T-helper 1 cell treated with Interleukin-12 subunit alpha and Interleukin-12 subunit beta and Interleukin-4 antibody, amounts not matched to agents 30 ng/mL and 1 ng/mL, for 36 hours (primary cell): ENCODE data around the gene TNIK. TPM values are rescaled to one million over a fixed set of nuclear protein-coding genes. Genes with fewer than 3 reads are reported as not detected.

Experiments used
- intact Hi-C: fragments of 100-400 bp; cut with micrococcal nuclease; formaldehyde crosslinking; loops from one replicate; pipeline ENCODE4 v1.15.1; 2024
- total RNA-seq: library from RNA; stranded (reverse); gene quantifications from 2 replicates; pipeline ENCODE4 v1.2.3, GENCODE V29; 2022

The TNIK gene
- total RNA-seq, 1 donor from 2014 or later, result 51.5 TPM

- intact Hi-C loops, result no loop called here
Observed at GRCh38 chr3:171059978-171060377, 400.2 kb downstream of the TNIK start.

DNA sequence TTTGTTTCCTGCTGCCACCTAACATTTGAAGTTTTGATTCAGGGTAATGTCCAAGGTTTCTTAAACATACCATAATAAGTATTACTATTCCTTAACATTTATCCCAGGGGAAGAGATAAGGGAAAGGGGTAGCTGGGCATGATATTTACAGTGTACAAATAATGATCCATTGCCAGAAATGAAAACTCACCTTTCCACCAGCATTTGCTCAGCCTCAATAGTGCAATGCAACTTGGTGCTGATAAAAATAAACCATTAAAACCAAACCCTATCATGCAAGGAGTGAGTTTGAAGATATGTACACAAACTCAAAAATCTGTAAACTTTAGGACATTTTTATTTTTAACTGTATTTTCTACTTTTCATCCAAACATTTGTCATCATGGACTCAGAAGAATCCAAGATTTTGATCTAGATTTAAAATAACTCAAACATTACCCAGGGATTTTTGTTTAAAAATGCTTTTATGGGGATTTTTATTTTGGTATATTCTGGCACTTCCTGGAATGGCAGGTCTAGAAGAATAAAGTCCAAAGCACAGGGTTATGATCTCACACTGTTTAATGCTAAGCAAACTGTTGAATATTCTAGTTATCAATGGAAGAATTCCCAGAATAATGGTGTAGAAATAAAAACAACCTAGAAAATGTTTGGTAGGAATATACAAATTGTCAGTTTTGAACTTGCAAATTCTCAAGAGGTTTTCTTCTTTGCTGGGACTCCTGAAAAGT, 401.2 kb downstream of the TNIK start:
- intact Hi-C loops, result no loop called here

- intact Hi-C loops, result no loop called here
Observed at GRCh38 chr3:171058058-171058457, 402.1 kb downstream of the TNIK start.

DNA sequence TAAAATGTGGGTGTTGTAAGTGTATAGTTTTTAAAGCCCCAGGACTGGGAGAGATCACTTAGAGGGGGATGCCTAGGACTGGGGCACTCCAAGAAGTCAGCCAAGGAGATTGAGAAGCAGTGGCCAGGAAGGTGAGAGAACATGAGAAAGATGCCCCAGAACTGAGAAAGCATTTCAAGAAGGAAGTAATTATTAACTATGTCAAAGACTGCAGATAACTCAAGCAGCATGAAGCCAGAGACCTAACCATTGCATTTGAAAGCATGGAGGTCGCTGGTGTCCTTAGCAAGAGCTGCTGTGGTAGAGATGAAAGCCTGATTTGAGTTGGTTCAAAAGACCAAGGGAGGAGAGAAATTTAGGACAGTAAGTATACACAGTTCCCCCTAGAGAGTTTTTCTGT, 403.1 kb downstream of the TNIK start:
- intact Hi-C loops, result no loop called here

DNA sequence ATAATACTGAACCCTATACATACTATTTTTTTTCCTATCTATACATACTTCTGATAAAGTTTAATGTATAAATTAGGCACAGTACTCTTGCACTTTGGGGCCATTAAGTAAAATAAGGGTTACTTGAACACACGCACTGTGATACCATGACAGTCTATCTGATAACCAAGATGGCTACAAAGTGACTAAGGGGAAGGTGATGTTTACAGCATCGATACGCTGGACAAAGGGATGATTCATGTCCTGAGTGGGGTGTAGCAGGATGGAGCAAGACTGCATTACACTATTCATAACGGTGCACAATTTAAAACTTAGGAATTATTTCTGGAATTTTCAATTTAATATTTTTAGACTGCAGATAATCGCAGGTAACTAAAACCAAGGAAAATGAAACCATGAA, 403.7 kb downstream of the TNIK start:
- intact Hi-C loops, result no loop called here

DNA sequence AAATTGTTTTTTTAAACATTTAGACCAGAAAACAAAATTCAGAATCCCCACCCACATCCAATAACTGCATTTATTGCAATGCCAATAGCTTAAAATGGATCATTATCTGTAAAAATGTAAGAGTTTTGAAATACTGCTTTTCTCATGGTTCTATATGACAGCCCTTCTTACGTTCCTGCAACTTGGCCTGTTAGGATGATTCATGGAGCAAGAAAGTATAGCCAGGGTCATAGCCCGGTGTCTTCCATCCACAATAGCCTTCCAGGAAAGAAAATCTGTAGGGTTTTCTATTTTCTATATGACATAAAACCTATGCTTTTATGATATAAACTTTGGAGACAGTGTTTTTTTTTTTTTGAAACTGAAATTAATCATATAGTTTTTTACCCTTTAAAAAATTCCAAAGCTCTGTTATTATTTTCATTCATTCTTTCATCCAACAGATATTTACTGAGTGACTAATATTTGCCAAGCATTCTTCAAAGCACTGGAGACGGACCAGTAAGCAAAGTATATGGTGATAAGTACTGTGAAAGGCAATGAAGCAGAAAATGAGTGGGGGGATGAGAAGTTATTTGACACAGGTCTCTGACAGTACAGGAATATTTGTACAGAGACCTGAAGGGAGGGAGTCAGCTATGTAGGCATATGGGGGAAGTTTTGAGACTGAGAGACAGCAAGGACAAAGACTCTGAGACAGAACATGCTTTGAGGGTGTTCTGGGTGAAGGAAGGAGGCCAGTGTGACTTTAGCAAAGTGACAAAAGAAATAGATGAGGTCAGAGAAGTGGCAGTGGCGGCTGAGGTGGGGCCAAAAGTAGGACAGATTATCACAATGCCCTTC, 404.6 kb downstream of the TNIK start:
- intact Hi-C loops, result no loop called here

DNA sequence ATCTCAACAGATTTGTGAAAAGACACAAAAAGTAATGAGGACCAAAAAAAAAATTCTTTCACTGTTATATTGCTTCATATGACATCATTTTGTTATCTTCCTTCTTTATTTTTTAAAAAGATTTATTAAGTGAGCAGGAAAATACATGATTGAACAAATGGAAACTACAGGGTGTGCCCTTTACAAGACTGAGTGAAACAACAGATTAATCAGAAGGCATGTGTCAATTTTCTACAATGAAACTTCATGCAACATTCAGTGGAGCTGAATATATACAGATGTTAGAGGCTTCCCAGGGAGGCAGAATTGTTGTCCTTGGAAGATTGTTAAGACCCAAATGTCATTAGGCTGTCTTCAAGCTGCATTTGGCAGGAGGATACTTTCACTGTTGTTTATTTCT, 405.3 kb downstream of the TNIK start:
- intact Hi-C loops, result loop anchor here (5.0 kb wide), 1 partner anchor 777 kb away; no protein-coding TSS in a partner anchor

- intact Hi-C loops, result loop anchor here (5.0 kb wide), 1 partner anchor 778 kb away; no protein-coding TSS in a partner anchor
Observed at GRCh38 chr3:171054231-171054630, 406.0 kb downstream of the TNIK start.

GRCh38 chr3:171049861-171050444, 410.3 kb downstream of the TNIK start:
- intact Hi-C loops, result loop anchor here (1.0 to 5.0 kb wide), 3 partner anchors 516 to 782 kb away; no protein-coding TSS in a partner anchor

GRCh38 chr3:171046760-171047159, 413.4 kb downstream of the TNIK start:
- intact Hi-C loops, result no loop called here

DNA sequence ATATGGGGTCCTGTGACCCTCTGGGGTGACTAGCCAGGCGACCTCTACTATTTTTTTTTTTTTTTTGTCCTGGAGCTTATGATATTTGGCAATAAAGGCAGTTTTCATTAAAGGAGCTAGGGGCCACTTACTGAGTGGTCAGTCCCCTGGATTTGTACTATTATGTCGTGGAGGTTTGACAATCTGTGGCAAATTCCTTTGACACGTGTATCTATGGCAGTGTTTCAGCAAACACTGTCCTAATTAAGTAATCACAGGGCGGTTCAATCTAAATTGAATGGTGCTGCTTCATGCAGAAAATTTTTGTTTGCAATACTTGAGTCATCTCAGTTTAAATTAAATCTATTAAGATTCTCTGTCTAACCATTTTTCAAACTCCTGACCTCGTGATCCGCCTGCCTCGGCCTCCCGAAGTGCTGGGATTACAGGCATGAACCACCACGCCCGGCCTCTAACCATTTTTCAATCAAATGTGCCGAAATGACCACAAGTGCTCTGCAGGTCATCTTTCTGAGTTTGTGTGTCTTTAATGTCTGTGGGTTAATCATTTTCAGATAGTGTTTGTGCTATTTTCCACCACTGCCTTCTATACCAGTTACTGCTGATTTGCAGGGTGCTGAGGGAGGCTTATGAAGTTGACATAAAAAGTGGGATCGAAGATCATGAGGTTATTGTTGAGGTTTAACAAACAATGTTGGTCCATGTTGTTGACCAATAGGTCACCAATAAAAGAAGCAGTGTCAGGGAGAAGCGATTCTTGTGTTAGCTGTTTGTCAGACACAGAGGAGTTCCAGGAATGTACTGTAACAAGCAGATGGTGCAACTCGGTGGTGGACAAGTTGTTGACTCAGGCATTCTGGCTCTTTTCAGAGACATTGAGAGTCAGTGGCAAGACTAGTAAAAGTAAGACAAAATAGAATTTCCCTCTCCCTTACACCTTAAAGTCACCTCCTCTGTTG, 415.1 kb downstream of the TNIK start:
- intact Hi-C loops, result no loop called here

DNA sequence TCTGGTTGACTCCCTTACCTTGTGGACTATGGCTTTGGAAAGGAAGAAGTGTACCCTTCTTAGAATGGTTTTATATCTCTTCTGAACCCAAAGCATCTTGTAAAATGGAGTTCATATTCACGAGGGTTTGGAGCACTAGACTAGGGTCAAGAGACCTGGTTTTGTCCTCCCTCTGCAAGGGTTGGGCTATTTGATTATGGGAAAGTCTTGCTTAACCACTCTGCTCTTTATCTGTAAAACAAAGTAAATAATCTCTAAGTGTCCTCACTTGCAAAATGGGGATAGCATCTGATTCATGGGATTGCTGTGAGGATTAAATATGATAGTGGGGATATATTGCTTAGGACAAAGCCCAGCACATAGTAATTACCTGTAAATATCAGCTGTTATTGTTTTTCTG, 415.8 kb downstream of the TNIK start:
- intact Hi-C loops, result no loop called here

GRCh38 chr3:171039674-171040073, 420.5 kb downstream of the TNIK start:
- intact Hi-C loops, result no loop called here

- intact Hi-C loops, result no loop called here
Observed at GRCh38 chr3:171038342-171038741, 421.9 kb downstream of the TNIK start.

- intact Hi-C loops, result no loop called here
Observed at GRCh38 chr3:171028779-171029232, 431.4 kb downstream of the TNIK start.

DNA sequence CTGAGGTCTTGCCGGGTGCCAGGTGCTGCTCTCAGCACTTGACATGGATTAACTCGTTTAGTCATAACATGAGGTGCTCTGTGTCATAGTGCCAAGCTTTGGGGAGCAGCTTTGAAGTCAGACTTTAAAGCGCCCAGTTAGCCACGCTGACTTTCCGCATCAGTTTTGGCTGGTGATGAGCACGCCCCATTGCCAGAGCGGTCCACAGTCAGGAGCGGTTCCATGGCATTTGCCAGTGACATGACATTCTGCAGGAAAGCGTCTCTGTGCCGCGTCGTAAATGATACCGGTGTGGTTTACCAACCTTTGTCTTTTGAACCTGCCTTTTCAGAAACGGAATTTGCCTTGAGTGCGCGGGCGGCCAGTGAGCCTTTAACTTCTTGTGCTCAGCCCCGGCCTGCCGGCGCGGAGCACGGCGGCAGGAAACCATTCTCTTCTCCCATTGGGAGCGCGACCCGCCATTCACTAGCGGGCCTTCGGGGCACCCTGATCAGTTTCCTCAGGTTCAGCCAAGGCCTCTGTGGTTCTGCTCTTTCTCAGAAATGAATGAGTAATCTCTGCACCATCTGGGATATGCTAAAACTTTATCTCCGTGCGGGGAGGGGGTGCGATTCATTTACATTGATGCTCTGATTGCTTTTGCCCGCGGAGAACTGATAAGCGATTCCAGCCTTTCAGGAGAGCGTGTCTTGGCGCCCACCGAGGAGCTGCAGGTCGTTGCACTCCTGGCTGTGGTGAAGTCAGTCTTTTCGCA, 432.0 kb downstream of the TNIK start:
- intact Hi-C loops, result no loop called here

DNA sequence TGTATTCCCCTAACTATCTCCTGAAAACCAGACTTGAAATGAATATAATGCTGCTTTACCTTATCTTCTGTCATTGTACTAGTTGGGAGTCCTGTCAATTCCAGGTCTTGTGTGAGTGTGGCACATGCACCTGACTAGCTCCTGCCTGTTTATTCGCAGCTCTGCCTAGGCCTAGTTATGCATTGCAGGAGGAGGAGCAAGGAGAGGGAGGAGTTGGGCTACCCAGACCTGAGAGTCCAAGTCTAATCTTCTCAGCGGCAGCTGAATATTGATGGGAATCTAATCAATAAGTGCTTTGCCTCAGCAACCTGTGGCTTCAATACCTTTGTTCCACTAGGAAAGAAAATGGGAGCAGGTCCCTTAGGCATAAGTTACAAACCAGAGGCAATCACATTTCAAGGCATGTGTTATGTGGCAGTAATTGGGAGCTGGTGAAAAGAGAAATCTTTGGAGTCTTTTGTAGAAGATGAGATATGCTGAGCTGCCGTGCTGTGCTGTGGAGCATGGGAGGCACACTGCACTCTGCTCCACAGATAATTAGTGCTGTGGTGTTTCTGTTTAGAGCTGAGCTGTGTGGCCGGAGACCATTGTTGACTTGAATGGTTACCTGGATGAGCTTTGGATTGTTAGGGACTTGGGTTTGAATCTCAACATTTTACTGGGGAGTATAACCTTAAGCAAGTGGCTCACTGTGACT, 433.5 kb downstream of the TNIK start, which contains the start of gene SLC2A2:
Gene SLC2A2, minus strand, starts transcription at position 124 of the 697 bp plus-strand sequence. Its CDS starts 50 bp downstream, at position 74.
- intact Hi-C loops, result no loop called here

DNA sequence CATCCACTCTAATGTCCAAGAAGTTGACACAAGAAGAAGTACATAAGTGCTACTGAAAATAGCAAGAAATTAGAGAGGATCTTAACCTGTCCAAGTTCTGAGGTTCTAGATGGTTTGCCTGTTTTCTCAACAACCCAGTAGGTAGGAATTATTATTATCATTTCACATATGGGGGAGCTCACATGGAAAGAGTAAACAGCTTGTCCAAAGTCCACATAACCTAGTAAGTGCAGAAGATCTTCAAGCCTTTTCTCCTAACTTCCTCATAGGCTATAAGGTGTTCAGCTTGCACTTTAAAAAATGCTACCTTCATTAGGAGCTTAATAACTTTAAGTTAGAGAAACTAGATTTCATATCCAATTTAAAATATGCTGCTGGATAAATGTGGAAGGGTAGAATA, 436.6 kb downstream of the TNIK start:
- intact Hi-C loops, result no loop called here

- intact Hi-C loops, result no loop called here
Observed at GRCh38 chr3:171021377-171021776, 438.8 kb downstream of the TNIK start.
